Stimulated activated CD4-positive, alpha-beta T cell treated with anti-CD3 and anti-CD28 coated beads, Interleukin-1b, Interleukin-23, amount 100 ng/mL, for 1 hour (primary cell): Measurements from ENCODE around the gene PTPRO.

Experiments
- DNase-seq, 2 donors: peaks; one replicate each; pipeline ENCODE4 v3.0.0-alpha.2; 2020; ENCODE audit warnings: low read depth in 2 of 2

Gene PTPRO

GRCh38 chr12:15527201-15528080 lies 205.1 kb downstream of the PTPRO start:
- DNase-seq = no peak

- DNase-seq = no peak
Measured at GRCh38 chr12:15528666-15529065, 206.4 kb downstream of the PTPRO start.

DNA sequence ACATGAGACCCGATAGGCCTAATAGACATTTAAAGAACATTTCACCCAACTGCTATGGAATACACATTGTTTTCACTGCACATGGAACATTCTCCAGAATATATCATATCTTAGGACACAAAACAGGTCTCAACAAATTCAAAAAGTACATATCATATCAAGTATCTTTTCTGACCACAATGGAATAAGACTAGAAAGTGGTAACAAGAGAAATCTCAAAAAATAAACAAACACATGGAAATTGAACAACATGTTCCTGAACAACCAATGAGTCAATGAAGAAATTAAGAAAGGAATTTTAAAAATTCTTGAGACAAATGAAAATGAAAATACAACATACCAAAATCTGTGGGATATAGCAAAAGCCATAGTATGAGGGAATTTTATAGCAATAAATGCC lies 208.1 kb downstream of the PTPRO start:
- DNase-seq = no peak

DNA sequence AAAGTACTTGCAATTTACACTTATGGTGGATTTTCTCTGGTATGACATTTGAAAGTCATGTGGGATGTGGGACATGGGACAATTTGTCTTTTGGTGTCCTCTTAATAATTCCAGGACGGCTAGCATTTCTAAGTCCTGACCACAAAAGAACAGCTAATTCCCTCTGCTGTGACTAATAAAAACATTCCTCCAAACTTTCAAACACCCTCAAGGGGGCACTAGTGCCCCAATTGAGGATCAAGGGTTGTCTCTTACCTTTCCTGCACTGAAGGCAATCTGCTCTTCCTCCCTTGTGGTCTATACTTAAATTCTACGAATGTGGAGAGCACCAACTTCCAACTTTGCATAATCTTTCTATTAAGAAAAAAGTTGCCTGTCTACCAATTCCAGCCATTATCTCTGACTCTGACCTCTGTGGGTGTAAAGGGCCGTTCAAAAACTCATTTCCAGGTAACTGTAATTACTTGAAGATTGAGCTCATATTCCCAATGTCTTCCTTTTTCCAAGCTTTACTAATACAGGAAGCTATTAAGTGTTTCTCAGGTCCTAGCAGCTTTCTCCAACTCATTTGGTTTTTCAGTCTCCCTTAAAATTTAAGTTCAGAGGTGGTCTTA lies 210.2 kb downstream of the PTPRO start:
- DNase-seq = peak in 1 of 2 donors; percentile 24

- no peak for DNase-seq
Measured at GRCh38 chr12:15534322-15534721, 212.0 kb downstream of the PTPRO start.

DNA sequence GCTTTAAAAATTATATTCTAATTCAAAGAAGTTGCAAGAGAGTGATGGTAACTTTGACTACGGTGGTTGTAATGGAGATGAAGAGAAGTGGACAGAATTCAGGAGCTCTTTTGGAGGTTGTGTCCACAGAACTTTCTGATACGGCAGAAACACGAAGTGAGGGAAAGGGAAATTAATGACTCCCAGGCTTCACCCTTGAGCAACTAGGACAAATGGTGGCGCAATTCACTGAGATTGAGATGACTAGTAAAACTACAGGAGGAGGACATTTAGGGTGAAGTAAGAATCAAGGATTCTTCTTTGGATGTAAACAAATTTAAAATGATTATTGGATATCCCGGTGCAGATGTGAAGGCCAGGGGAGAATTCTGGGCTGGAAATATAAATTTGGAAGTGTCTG lies 212.6 kb downstream of the PTPRO start:
- DNase-seq = no peak

DNA sequence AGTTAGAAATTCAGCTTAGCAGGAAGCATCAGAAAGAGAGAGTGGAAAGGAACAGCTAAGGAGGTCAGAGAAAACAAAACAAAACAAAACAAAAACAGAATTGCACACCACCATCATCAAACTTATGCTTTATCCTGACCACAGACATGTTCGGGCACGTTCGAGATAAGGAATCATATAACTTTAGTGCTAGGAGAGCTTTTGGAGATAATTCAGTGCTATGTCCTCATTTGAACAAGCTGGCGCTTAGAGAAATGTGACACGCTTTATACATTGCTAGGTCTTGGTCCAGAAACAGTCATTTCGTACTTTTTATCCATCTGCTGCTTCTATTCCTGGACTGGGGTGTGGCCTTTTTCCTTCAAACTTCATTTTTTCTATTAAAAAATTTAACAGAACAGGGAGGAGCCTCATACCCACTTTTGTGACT lies 213.1 kb downstream of the PTPRO start:
- DNase-seq = no peak

DNA sequence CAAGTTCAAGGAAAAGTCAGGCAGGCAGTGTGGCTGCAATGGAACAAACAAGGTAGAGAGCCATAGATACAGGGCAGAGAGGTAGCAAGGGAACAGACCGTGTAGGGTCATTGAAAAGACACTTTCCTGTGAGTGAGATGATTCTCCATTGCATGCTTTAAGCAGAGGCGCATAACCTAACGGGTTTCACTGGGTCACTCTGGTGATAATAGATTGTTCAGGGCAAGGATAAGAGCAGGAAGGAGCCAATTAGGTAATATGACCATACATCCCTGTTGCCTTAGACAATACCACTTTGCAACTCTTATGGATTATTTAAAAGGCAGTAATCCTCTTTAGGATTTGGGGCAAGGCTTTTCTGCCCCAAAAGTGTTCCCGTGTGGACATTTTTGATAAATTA lies 214.1 kb downstream of the PTPRO start:
- DNase-seq = no peak

- DNase-seq = no peak
Measured at GRCh38 chr12:15538881-15539280, 216.6 kb downstream of the PTPRO start.

DNA sequence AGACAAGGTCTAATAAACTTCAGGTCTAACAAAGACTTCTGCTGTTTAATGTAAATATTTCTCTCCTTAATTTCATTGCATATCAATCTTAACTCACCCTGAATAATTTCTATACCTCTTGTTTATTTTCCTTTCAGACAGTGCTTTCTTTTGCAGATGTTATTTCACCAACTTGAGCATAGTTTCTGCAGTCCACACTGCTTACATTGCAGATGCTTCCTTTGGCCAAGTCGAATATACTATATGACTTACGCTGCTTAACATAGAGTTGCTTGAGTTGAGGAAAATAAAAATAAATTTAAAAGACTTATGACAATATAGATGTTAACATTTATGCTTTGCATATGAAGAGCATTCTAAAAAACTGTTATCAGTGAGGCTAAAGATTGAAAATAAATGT lies 217.7 kb downstream of the PTPRO start:
- DNase-seq = no peak

- no peak for DNase-seq
Measured at GRCh38 chr12:15540469-15540872, 218.2 kb downstream of the PTPRO start.

GRCh38 chr12:15541996-15542631 lies 219.8 kb downstream of the PTPRO start:
- no peak for DNase-seq

GRCh38 chr12:15543347-15543746 lies 221.0 kb downstream of the PTPRO start:
- DNase-seq = no peak

- DNase-seq = no peak
Measured at GRCh38 chr12:15544589-15544988, 222.3 kb downstream of the PTPRO start.

- no peak for DNase-seq
Measured at GRCh38 chr12:15545334-15545733, 223.0 kb downstream of the PTPRO start.

DNA sequence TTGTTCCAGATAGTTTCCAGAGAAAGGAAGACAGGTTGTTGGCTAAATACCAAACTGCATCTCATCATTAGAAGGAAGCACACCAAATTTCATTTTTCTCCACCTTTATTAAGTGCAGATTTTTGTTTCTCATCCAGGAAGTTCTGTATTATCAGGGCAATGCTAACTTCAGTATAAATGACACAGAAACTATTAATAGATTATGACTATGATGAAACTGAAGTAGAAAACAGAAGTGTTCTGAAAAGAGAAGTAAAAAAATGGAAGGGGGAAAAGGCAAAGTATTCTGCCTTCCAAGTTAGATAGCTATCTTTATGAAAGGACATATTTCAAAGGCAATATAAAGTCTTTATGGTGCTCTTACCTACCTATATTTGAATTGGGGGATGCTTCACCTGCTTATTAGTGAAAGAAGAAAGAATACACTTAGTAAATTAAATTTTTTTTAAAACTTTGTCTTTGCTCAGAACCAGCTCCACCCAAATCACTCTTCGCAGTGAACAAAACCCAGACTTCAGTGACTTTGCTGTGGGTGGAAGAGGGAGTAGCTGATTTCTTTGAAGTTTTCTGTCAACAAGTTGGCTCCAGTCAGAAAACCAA lies 223.9 kb downstream of the PTPRO start:
- DNase-seq = no peak

GRCh38 chr12:15547063-15547462 lies 224.8 kb downstream of the PTPRO start:
- DNase-seq = no peak

DNA sequence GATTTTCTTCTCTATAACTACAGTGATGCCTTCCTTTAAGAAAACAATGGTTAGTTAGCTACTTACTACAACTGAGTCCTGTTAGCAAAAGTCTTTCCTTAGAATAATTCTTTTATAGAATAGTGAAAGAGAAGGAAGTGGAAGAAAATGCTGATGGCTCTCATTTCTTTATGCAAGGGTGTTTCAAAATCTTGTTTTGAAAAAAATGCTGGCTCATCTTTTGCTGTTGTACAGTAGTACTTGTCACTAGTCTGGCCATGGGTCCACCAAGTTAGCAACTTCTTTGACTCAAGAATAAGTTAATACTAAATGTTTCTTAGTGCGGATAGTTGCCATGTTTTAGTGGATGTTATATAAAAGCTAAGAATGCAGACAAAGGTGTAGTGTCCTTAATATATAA lies 225.4 kb downstream of the PTPRO start:
- DNase-seq = no peak

- DNase-seq = no peak
Measured at GRCh38 chr12:15550793-15551192, 228.5 kb downstream of the PTPRO start.

- no peak for DNase-seq
Measured at GRCh38 chr12:15555446-15555845, 233.1 kb downstream of the PTPRO start.

DNA sequence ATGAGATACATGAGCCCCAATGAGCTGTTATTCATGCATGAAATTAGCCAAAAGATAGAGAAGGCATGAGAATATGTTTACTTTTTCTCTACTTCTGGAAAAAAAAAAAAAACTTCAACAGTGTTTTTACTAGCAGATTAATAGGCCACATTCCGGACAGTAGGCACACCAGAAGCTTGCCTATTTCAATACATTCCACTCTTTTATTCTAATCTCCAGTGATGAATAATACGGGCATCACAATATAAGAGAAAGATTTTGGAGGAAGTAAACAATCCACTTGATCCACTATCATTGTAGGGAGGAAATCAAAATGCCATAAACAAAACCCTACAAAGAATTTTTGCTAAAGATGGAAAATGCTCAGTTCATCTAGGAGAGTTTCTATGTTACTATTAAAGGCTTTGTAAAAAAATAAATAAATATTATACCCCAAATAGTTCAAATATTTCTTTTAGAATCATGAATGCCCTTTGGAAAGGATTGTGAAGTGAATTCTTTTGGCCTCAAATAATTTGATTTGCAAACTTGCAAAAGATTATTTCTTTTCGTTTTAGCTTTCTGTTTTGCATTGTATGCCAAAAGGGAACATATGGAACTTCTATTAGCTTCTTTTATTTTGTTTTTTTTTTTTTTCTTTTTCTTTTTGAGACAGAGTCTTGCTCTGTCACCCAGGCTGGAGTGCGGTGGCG lies 234.2 kb downstream of the PTPRO start:
- no peak for DNase-seq
